Mesenchymal stem cell (in vitro differentiated cells and primary cell): ENCODE data around the gene CUL4B.

Experiments
- DNase-seq: peaks from one replicate; pipeline ENCODE4 v3.0.0-alpha.2; 2013
- H2AFZ ChIP-seq: one replicate; pipeline ENCODE4 v1.6.1; 2013; ENCODE audit warnings: low read depth, mild to moderate bottlenecking, control low read depth, inconsistent platforms, low read length, moderate library complexity
- H2AK5ac ChIP-seq: 2 replicates; pipeline ENCODE4 v1.6.1; 2013; ENCODE audit warnings: low read length, moderate library complexity, mild to moderate bottlenecking, inconsistent platforms; ENCODE audit not compliant: severe bottlenecking
- H2BK120ac ChIP-seq: one replicate; pipeline ENCODE4 v1.6.1; 2013; ENCODE audit warnings: low read depth, mild to moderate bottlenecking, inconsistent platforms, low read length, moderate library complexity
- H2BK12ac ChIP-seq, 2 experiments: one replicate each; pipeline ENCODE4 v1.6.1; 2013; ENCODE audit warnings: inconsistent platforms in 2 of 2, low read length in 2 of 2, mild to moderate bottlenecking in 2 of 2, moderate library complexity in 2 of 2, control low read depth in 1 of 2
- H2BK15ac ChIP-seq: one replicate; pipeline ENCODE4 v1.6.1; 2013; ENCODE audit warnings: mild to moderate bottlenecking, low read depth, inconsistent platforms; ENCODE audit not compliant: poor library complexity, severe bottlenecking
- H2BK5ac ChIP-seq: 2 replicates; pipeline ENCODE4 v1.6.1; 2013; ENCODE audit warnings: low read depth, mild to moderate bottlenecking, low read length, control low read depth, inconsistent platforms; ENCODE audit not compliant: poor library complexity, severe bottlenecking
- H3K14ac ChIP-seq, 2 experiments: one replicate each; pipeline ENCODE4 v1.6.1; 2013; ENCODE audit warnings: inconsistent platforms in 2 of 2, low read length in 2 of 2, control low read depth in 1 of 2, mild to moderate bottlenecking in 1 of 2, moderate library complexity in 1 of 2
- H3K18ac ChIP-seq, 2 experiments: one replicate each; pipeline ENCODE4 v1.6.1; 2013; ENCODE audit warnings: inconsistent platforms in 2 of 2, low read length in 2 of 2, control low read depth in 1 of 2, low read depth in 1 of 2, mild to moderate bottlenecking in 1 of 2
- H3K23ac ChIP-seq, 2 experiments: one replicate each; pipeline ENCODE4 v1.6.1; 2013; ENCODE audit warnings: inconsistent platforms in 2 of 2, low read length in 2 of 2, mild to moderate bottlenecking in 2 of 2, moderate library complexity in 2 of 2, control low read depth in 1 of 2
- H3K27ac ChIP-seq: 2 replicates; pipeline ENCODE4 v1.5.1; 2013; ENCODE audit warnings: mild to moderate bottlenecking, moderate library complexity, low read length, control low read depth, inconsistent platforms; ENCODE audit not compliant: poor library complexity, severe bottlenecking
- H3K27me3 ChIP-seq, 2 experiments: 2 replicates each; pipeline versions ENCODE4 v1.6.1 to v1.7.0; 2013; ENCODE audit warnings: low read length in 2 of 2, mild to moderate bottlenecking in 2 of 2, moderate library complexity in 2 of 2, control low read depth in 1 of 2, inconsistent platforms in 1 of 2; ENCODE audit not compliant: control insufficient read depth in 1 of 2, insufficient read depth in 1 of 2
- H3K36me3 ChIP-seq, 2 experiments: 2 replicates each; pipeline versions ENCODE4 v1.6.1 to v1.7.0; 2013; ENCODE audit warnings: low read length in 2 of 2, control low read depth in 1 of 2, inconsistent platforms in 1 of 2, low read depth in 1 of 2, mild to moderate bottlenecking in 1 of 2; ENCODE audit not compliant: insufficient read depth in 2 of 2, control insufficient read depth in 1 of 2
- H3K4ac ChIP-seq, 2 experiments: one replicate each; pipeline ENCODE4 v1.6.1; 2013; ENCODE audit warnings: inconsistent platforms in 2 of 2, low read length in 2 of 2, mild to moderate bottlenecking in 2 of 2, moderate library complexity in 2 of 2, control low read depth in 1 of 2, low read depth in 1 of 2
- H3K4me1 ChIP-seq: 2 replicates; pipeline ENCODE4 v1.6.1; 2013; ENCODE audit warnings: low read depth, low read length, control low read depth; ENCODE audit not compliant: control insufficient read depth, insufficient read depth
- H3K4me2 ChIP-seq: 2 replicates; pipeline ENCODE4 v1.6.1; 2013; ENCODE audit warnings: low read length, mild to moderate bottlenecking, inconsistent platforms; ENCODE audit not compliant: poor library complexity, severe bottlenecking
- H3K4me3 ChIP-seq, 2 experiments: 2 replicates each; pipeline versions ENCODE4 v1.5.1 to v1.7.0; 2013; ENCODE audit warnings: low read length in 2 of 2, mild to moderate bottlenecking in 2 of 2, control low read depth in 1 of 2, low read depth in 1 of 2; ENCODE audit not compliant: insufficient read depth in 1 of 2
- H3K79me1 ChIP-seq: replicated peaks from 2 replicates; pipeline ENCODE4 v1.6.1; 2013; ENCODE audit warnings: mild to moderate bottlenecking, control low read depth, low read length, inconsistent platforms; ENCODE audit not compliant: poor library complexity, severe bottlenecking
- H3K9ac ChIP-seq: 2 replicates; pipeline ENCODE4 v1.7.0; 2013; ENCODE audit warnings: mild to moderate bottlenecking, low read length, moderate library complexity
- H3K9me3 ChIP-seq: 2 replicates; pipeline ENCODE4 v1.7.0; 2013; ENCODE audit warnings: mild to moderate bottlenecking, low read length; ENCODE audit not compliant: control insufficient read depth
- H4K8ac ChIP-seq: one replicate; pipeline ENCODE4 v1.6.1; 2013; ENCODE audit warnings: inconsistent platforms, mild to moderate bottlenecking, low read length, moderate library complexity
- H4K91ac ChIP-seq: one replicate; pipeline ENCODE4 v1.6.1; 2013; ENCODE audit warnings: mild to moderate bottlenecking, low read length, inconsistent platforms
- WGBS: methylation state at CpG from one replicate; pipeline ENCODE4 v1.1.7; 2013; ENCODE audit warnings: mixed read lengths; 5-methylcytosine and 5-hydroxymethylcytosine counted together

The CUL4B gene

DNA sequence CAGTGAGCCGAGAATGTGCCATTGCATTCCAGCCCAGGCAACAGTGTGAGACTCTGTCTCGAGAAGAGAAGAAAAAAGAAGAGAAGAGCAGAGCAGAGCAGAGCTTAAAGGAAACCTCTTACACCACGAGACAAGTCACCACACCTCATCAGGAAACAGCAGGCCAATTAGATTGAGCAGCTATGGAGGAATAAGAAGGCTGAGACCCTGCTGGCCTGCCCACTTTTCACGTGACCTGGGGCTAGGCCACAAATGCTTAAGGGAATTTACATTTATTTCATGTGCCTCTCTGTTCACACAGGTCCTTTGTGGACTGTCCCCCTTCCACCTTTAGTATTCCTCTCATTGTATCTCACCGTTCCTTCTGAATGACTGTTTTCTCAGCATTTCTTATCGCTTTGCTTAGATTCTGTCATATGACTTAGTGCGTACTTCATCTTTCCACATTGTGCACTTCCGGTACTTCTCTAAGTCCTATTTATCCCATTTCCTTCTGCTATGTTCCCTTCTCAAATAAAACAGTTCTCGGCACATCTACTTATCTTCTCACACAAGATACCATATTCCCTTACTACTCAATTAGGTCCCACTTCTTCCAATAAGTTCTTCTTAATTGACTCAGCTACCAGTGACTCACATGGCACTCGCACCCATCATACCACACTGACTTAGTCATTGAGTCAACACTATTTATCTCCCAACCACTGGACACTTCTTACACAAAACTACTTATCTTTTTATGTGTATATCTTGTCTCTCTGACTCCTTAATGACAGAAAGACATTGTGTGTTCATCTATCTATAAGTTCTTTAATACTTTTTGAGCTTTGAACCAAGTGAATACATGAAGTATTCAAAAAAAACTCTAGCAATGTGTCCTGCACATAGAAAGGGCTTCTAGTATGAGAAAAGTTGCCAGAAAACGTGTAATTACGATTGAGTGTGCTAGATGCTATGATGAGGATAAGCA is 11.0 kb downstream of the CUL4B start:
- H2BK15ac ChIP-seq, result no peak overlapping the region
- H3K4me1 ChIP-seq, result no peaks in the 10 kb centered on the region
- H3K27ac ChIP-seq, result peak overlapping the region; percentile 99
- DNase-seq, result peak; percentile 93
- no peaks in the 10 kb centered on the region for H3K79me1 ChIP-seq
- H2BK5ac ChIP-seq, result peak overlapping the region; percentile 66
- H3K14ac ChIP-seq, result no peak overlapping the region
- no peak overlapping the region for H3K9ac ChIP-seq
- no peak overlapping the region for H3K4me2 ChIP-seq
- H3K36me3 ChIP-seq, result peaks cover 0 to 27% of the 10 kb centered on the region in 2 experiments
- no peaks in the 10 kb centered on the region for H3K27me3 ChIP-seq
- no peak overlapping the region for H3K23ac ChIP-seq
- H2BK12ac ChIP-seq, result peak overlapping the region; percentile 39 to 88
- 7% methylated on average over 10 of the region's 12 CpGs for WGBS
- H4K91ac ChIP-seq, result no peak overlapping the region
- H3K18ac ChIP-seq, result peak overlapping the region; percentile 19 to 40
- H2AK5ac ChIP-seq, result peak overlapping the region; percentile 91
- no peak overlapping the region for H2BK120ac ChIP-seq
- H3K4ac ChIP-seq, result peak overlapping the region; percentile 51 to 75
- H2AFZ ChIP-seq, result peak overlapping the region; percentile 27
- H4K8ac ChIP-seq, result peak overlapping the region; percentile 88
- H3K9me3 ChIP-seq, result no peaks in the 10 kb centered on the region
- peak overlapping the region in 1 of 2 experiments; percentile 10 for H3K4me3 ChIP-seq

GRCh38 chrX:120536061-120536460 is 24.7 kb downstream of the CUL4B start:
- Histone ChIP-seq H3K14ac (no peak overlapping the region), H4K91ac (no peak overlapping the region), H3K23ac (no peak overlapping the region), H2BK120ac (no peak overlapping the region), H2AFZ (no peak overlapping the region), H2BK15ac (no peak overlapping the region), H2BK5ac (no peak overlapping the region), H3K4me2 (no peak overlapping the region), H3K18ac (no peak overlapping the region), H4K8ac (no peak overlapping the region), H3K9ac (no peak overlapping the region), H2AK5ac (no peak overlapping the region), H2BK12ac (no peak overlapping the region), H3K79me1 (peaks cover 2% of the 10 kb centered on the region), H3K4ac (no peak overlapping the region), H3K27ac (no peak overlapping the region), H3K4me3 (no peak overlapping the region), H3K36me3 (peaks cover 7 to 88% of the 10 kb centered on the region in 2 experiments), H3K4me1 (no peaks in the 10 kb centered on the region), H3K27me3 (peaks cover 0 to 3% of the 10 kb centered on the region in 2 experiments), H3K9me3 (no peaks in the 10 kb centered on the region)
- DNase-seq, result no peak

DNA sequence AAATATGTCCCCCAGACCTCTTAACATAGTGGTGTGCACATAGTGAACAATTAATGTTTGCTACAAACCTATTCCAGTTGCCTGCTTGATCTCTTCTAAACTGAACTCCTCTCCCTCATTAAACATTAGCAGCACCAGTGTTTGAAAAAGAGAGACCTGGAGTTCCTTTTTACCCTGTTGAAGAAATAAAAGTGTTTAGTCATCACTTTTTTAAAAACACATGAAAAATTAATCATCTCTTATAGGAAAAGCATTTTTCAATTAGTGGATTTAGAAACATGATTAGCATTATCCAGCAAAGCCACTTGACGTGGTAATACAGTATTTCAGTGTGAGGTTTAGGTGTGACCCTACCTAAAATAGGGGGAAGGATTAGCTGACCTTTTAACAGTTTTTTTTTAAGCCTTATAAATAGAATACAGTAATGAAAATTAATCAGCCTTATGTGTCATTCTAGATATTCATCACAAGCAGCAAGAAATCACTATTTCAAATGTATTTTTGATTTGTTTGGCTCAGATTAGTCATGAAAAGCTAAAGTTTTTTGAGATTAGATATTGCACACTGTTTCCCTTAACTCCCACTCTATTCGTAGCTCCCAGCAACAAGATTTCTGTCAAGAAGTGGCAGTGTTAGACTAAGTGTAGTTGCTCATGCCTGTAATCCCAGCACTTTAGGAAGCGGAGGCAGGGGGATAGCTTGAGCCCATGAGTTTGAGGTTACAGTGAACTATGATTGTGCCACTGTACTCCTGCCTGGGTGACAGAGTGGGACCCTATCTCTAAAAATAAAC is 26.2 kb downstream of the CUL4B start:
- H4K91ac ChIP-seq, result no peak overlapping the region

DNA sequence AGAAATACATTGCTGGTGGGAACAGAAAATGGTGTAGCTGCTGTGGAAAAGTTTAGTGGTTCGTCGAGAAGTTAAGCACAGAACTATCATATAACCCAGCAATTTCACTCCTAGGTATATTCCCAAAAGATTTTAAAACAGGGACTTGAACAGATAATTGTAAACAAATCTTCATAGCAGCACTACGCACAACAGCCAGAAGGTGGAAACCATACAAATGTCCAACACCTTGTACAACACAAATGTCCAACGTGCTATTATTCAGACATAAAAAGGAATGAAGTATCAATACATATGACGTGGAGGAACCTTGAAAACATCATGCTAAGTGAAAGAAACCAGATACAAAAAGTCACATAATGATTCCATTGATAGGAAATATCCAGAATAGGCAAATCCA is 37.9 kb downstream of the CUL4B start:
- no peak overlapping the region for H3K4ac ChIP-seq
- H3K79me1 ChIP-seq, result no peaks in the 10 kb centered on the region
- H3K27me3 ChIP-seq, result no peaks in the 10 kb centered on the region
- no peaks in the 10 kb centered on the region for H3K9me3 ChIP-seq
- H3K27ac ChIP-seq, result no peak overlapping the region
- no peak overlapping the region for H2AK5ac ChIP-seq
- H3K36me3 ChIP-seq, result peaks cover 0 to 31% of the 10 kb centered on the region in 2 experiments
- no peak overlapping the region for H3K18ac ChIP-seq
- H3K14ac ChIP-seq, result no peak overlapping the region
- H3K4me3 ChIP-seq, result no peak overlapping the region
- no peak overlapping the region for H2BK12ac ChIP-seq
- no peak overlapping the region for H2BK120ac ChIP-seq
- WGBS, result 100% methylated on average over 1 of the region's 5 CpGs
- no peak overlapping the region for H4K8ac ChIP-seq
- DNase-seq, result no peak
- H3K9ac ChIP-seq, result no peak overlapping the region
- no peak overlapping the region for H2AFZ ChIP-seq
- no peaks in the 10 kb centered on the region for H3K4me1 ChIP-seq
- no peak overlapping the region for H4K91ac ChIP-seq
- no peak overlapping the region for H2BK5ac ChIP-seq
- H3K4me2 ChIP-seq, result no peak overlapping the region
- no peak overlapping the region for H2BK15ac ChIP-seq
- H3K23ac ChIP-seq, result no peak overlapping the region

More for the DNA sequence above, 26.2 kb downstream of the CUL4B start:
- no peak for DNase-seq
- Histone ChIP-seq H3K4ac (no peak overlapping the region), H2AK5ac (no peak overlapping the region), H3K23ac (no peak overlapping the region), H2AFZ (no peak overlapping the region), H3K4me2 (no peak overlapping the region), H3K9ac (no peak overlapping the region), H3K27me3 (peaks cover 0 to 3% of the 10 kb centered on the region in 2 experiments), H2BK12ac (no peak overlapping the region), H3K27ac (no peak overlapping the region), H2BK15ac (no peak overlapping the region), H3K36me3 (peaks cover 7 to 85% of the 10 kb centered on the region in 2 experiments), H4K8ac (no peak overlapping the region), H3K4me1 (no peaks in the 10 kb centered on the region), H2BK5ac (no peak overlapping the region), H2BK120ac (no peak overlapping the region), H3K18ac (no peak overlapping the region), H3K14ac (no peak overlapping the region), H3K79me1 (peaks cover 2% of the 10 kb centered on the region), H3K9me3 (no peaks in the 10 kb centered on the region), H3K4me3 (no peak overlapping the region)
- WGBS, result no CpG with 5 or more reads among the region's 3 CpGs
